Osteoblast (primary cell): Measurements from ENCODE around the gene KRTAP5-7. TPM values are rescaled to one million over a fixed set of nuclear protein-coding genes. Genes with fewer than 3 reads are reported as not detected.

Experiments used
- DNase-seq: peaks from one replicate; pipeline ENCODE4 v3.0.0; 2011; ENCODE audit warnings: low spot score, mixed read lengths; ENCODE audit not compliant: insufficient read length; ENCODE audit errors: missing footprints
- H2AFZ ChIP-seq: 2 replicates; pipeline ENCODE4 v1.6.0; 2011; ENCODE audit warnings: mild to moderate bottlenecking, low read length
- H3K27ac ChIP-seq: 2 replicates; pipeline ENCODE4 v1.5.1; 2011; ENCODE audit warnings: mild to moderate bottlenecking, low read depth, low read length, moderate library complexity
- H3K27me3 ChIP-seq: 2 replicates; pipeline ENCODE4 v1.6.0; 2012; ENCODE audit warnings: mild to moderate bottlenecking, control low read depth, inconsistent platforms, low read length, moderate library complexity; ENCODE audit not compliant: insufficient read depth
- H3K36me3 ChIP-seq: 2 replicates; pipeline ENCODE4 v1.5.1; 2011; ENCODE audit warnings: mild to moderate bottlenecking, low read length, control low read depth, moderate library complexity; ENCODE audit not compliant: insufficient read depth
- H3K4me1 ChIP-seq: 2 replicates; pipeline ENCODE4 v1.5.1; 2011; ENCODE audit warnings: mild to moderate bottlenecking, low read length, control low read depth, moderate library complexity; ENCODE audit not compliant: insufficient read depth
- H3K4me2 ChIP-seq: 2 replicates; pipeline ENCODE4 v1.6.0; 2011; ENCODE audit warnings: mild to moderate bottlenecking, low read length; ENCODE audit not compliant: insufficient read depth
- H3K4me3 ChIP-seq: fragments of 200-600 bp; sonication (generic); 3 replicates; pipeline ENCODE4 v1.5.1; 2012; ENCODE audit warnings: mild to moderate bottlenecking, low read length, inconsistent platforms; ENCODE audit not compliant: insufficient read depth
- H3K79me2 ChIP-seq: 2 replicates; pipeline ENCODE4 v1.6.0; 2012; ENCODE audit warnings: mild to moderate bottlenecking, low read length, control low read depth, inconsistent platforms; ENCODE audit not compliant: insufficient read depth
- H3K9me3 ChIP-seq: 2 replicates; pipeline ENCODE4 v1.5.1; 2011; ENCODE audit warnings: low read depth, low read length, control low read depth
- H4K20me1 ChIP-seq: 2 replicates; pipeline ENCODE4 v1.6.0; 2012; ENCODE audit warnings: mild to moderate bottlenecking, low read length, control low read depth; ENCODE audit not compliant: insufficient read depth
- CTCF ChIP-seq: IDR thresholded peaks from 2 replicates; pipeline ENCODE4 v1.5.1; 2011; ENCODE audit warnings: mild to moderate bottlenecking, low read depth, low read length, moderate library complexity; ENCODE audit errors: extremely low read depth
- total RNA-seq: library from RNA; depleted of rRNA; stranded (reverse); fragments of >200 nt; gene quantifications from 2 replicates; pipeline ENCODE4 v1.2.3, GENCODE V29; 2012

KRTAP5-7 gene
- total RNA-seq, 1 donor: 0.36 TPM

- H3K4me1 ChIP-seq: no peaks in the 10 kb centered on the region
- H3K9me3 ChIP-seq: no peaks in the 10 kb centered on the region
- H3K79me2 ChIP-seq: no peaks in the 10 kb centered on the region
- H3K27ac ChIP-seq: no peak overlapping the region
- peaks cover 47% of the 10 kb centered on the region for H3K36me3 ChIP-seq
- no peaks in the 10 kb centered on the region for H3K27me3 ChIP-seq
- H2AFZ ChIP-seq: no peak overlapping the region
- DNase-seq: no peak
- TF ChIP-seq CTCF: no peak
- peaks cover 3% of the 10 kb centered on the region for H4K20me1 ChIP-seq
- H3K4me3 ChIP-seq: no peak overlapping the region
- H3K4me2 ChIP-seq: no peak overlapping the region
Observed at GRCh38 chr11:71485063-71485399, 42.0 kb upstream of the KRTAP5-7 start.

GRCh38 chr11:71485466-71485865 lies 41.6 kb upstream of the KRTAP5-7 start:
- Histone ChIP-seq H3K36me3 (peaks cover 46% of the 10 kb centered on the region), H4K20me1 (peaks cover 3% of the 10 kb centered on the region), H3K4me1 (no peaks in the 10 kb centered on the region), H3K4me2 (no peak overlapping the region), H3K27ac (no peak overlapping the region), H3K79me2 (no peaks in the 10 kb centered on the region), H2AFZ (no peak overlapping the region), H3K9me3 (no peaks in the 10 kb centered on the region), H3K4me3 (no peak overlapping the region), H3K27me3 (no peaks in the 10 kb centered on the region)
- no peak for DNase-seq
- no peak for TF ChIP-seq CTCF

- H3K4me3 ChIP-seq: no peak overlapping the region
- no peak overlapping the region for H2AFZ ChIP-seq
- no peaks in the 10 kb centered on the region for H3K27me3 ChIP-seq
- H3K36me3 ChIP-seq: peaks cover 50% of the 10 kb centered on the region
- TF ChIP-seq CTCF: no peak
- H3K4me2 ChIP-seq: no peak overlapping the region
- no peaks in the 10 kb centered on the region for H3K4me1 ChIP-seq
- H3K79me2 ChIP-seq: no peaks in the 10 kb centered on the region
- H3K9me3 ChIP-seq: no peaks in the 10 kb centered on the region
- peaks cover 3% of the 10 kb centered on the region for H4K20me1 ChIP-seq
- DNase-seq: no peak
- H3K27ac ChIP-seq: no peak overlapping the region
Observed at GRCh38 chr11:71486320-71486719, 40.7 kb upstream of the KRTAP5-7 start.

- TF ChIP-seq CTCF: no peak
- no peak overlapping the region for H3K4me2 ChIP-seq
- no peak overlapping the region for H3K27ac ChIP-seq
- H3K36me3 ChIP-seq: peaks cover 41% of the 10 kb centered on the region
- H3K79me2 ChIP-seq: no peaks in the 10 kb centered on the region
- peaks cover 5% of the 10 kb centered on the region for H4K20me1 ChIP-seq
- DNase-seq: no peak
- H2AFZ ChIP-seq: no peak overlapping the region
- H3K27me3 ChIP-seq: no peaks in the 10 kb centered on the region
- H3K4me3 ChIP-seq: no peak overlapping the region
- no peaks in the 10 kb centered on the region for H3K4me1 ChIP-seq
- H3K9me3 ChIP-seq: no peaks in the 10 kb centered on the region
Observed at GRCh38 chr11:71488681-71489270, 38.3 kb upstream of the KRTAP5-7 start.
